MCF 10A (cell line): ENCODE data around the gene ARHGAP24. TPM values are rescaled to one million over a fixed set of nuclear protein-coding genes. Genes with fewer than 3 reads are reported as not detected.
A peak's percentile ranks its signal among the peaks of the same experiment; 100 is the strongest.

ENCODE experiments used
- BruUV-seq: library from RNA; stranded (reverse); fragments of 400-500 nt; replicated peaks from 2 replicates; lab custom pipeline; 2021; lab: Mats Ljungman, UMichigan
- CTCF ChIA-PET: fragments of 300-600 bp; sonication (Branson Sonifier 250); formaldehyde crosslinking; extraction: SDS; loops from one replicate; lab custom pipeline; 2021; ENCODE audit warnings: antibody characterized with exemption, inconsistent platforms; lab: Yijun Ruan, JAX
- POLR2A ChIA-PET: fragments of 300-600, 350-650 bp; sonication (Branson Sonifier 250); formaldehyde crosslinking; extraction: SDS; loops from one replicate; lab custom pipeline; 2020; ENCODE audit warnings: antibody characterized with exemption, inconsistent platforms; lab: Yijun Ruan, JAX
- DNase-seq: peaks from one replicate; pipeline ENCODE4 v3.0.0-alpha.2; 2018; ENCODE audit not compliant: unreplicated experiment
- H3K27ac Mint-ChIP-seq: one replicate; pipeline ENCODE4 v1.8.0; 2022; ENCODE audit warnings: mild to moderate bottlenecking, low read depth, mixed read lengths; ENCODE audit not compliant: unreplicated experiment
- H3K27me3 Mint-ChIP-seq: one replicate; pipeline ENCODE4 v1.8.0; 2022; ENCODE audit warnings: mixed read lengths; ENCODE audit not compliant: insufficient read depth, unreplicated experiment
- H3K36me3 Mint-ChIP-seq: one replicate; pipeline ENCODE4 v1.8.0; 2022; ENCODE audit warnings: mild to moderate bottlenecking, moderate library complexity, mixed read lengths; ENCODE audit not compliant: insufficient read depth, unreplicated experiment
- H3K4me1 Mint-ChIP-seq: one replicate; pipeline ENCODE4 v1.8.0; 2022; ENCODE audit warnings: mixed read lengths; ENCODE audit not compliant: insufficient read depth, unreplicated experiment
- H3K4me3 Mint-ChIP-seq: one replicate; pipeline ENCODE4 v1.8.0; 2022; ENCODE audit warnings: mild to moderate bottlenecking, moderate library complexity, mixed read lengths; ENCODE audit not compliant: unreplicated experiment
- H3K9me3 Mint-ChIP-seq: one replicate; pipeline ENCODE4 v1.8.0; 2022; ENCODE audit warnings: mixed read lengths; ENCODE audit not compliant: unreplicated experiment
- CTCF ChIP-seq: fragments of 200-600 bp; IDR thresholded peaks from one replicate; pipeline ENCODE4 v1.8.0; 2022; ENCODE audit warnings: antibody characterized with exemption, mild to moderate bottlenecking; ENCODE audit not compliant: unreplicated experiment
- intact Hi-C: fragments of 100-400 bp; cut with micrococcal nuclease; formaldehyde crosslinking; loops from 2 replicates; pipeline ENCODE4 v1.14.1; 2022
- total RNA-seq: library from RNA; stranded (reverse); gene quantifications from 2 replicates; pipeline ENCODE4 v1.2.3, GENCODE V29; 2022

The ARHGAP24 gene
- total RNA-seq, 1 experiment from 2014 or later, result 2.6 TPM

GRCh38 chr4:85756938-85757337, 282.0 kb downstream of the ARHGAP24 start:
- H3K4me1 Mint-ChIP-seq, result peaks cover 2% of the 10 kb centered on the region
- intact Hi-C loops, result loop anchor here (1.0 kb wide), 2 partner anchors 212 to 287 kb away; no protein-coding TSS in a partner anchor
- peak; percentile 19 for TF ChIP-seq CTCF
- H3K36me3 Mint-ChIP-seq, result no peaks in the 10 kb centered on the region
- H3K27ac Mint-ChIP-seq, result no peak overlapping the region
- no peaks in the 10 kb centered on the region for H3K9me3 Mint-ChIP-seq
- ChIA-PET POLR2A (no interaction called here), CTCF (interaction anchor here (0.9 to 1.8 kb wide), 7 partner anchors 9 to 674 kb away, joined by 3 to 13 read pairs (median 4); no protein-coding TSS in a partner anchor)
- H3K4me3 Mint-ChIP-seq, result no peak overlapping the region
- BruUV-seq, result no TSS peak
- DNase-seq, result peak; percentile 61
- H3K27me3 Mint-ChIP-seq, result no peaks in the 10 kb centered on the region

GRCh38 chr4:85759388-85759787, 284.4 kb downstream of the ARHGAP24 start:
- DNase-seq, result no peak
- no peaks in the 10 kb centered on the region for H3K9me3 Mint-ChIP-seq
- CTCF ChIA-PET, result interaction anchor here (0.8 kb wide), 1 partner anchor 211 kb away, joined by 5 read pairs; no protein-coding TSS in a partner anchor
- no peaks in the 10 kb centered on the region for H3K27me3 Mint-ChIP-seq
- no peaks in the 10 kb centered on the region for H3K36me3 Mint-ChIP-seq
- POLR2A ChIA-PET, result interaction anchor here (0.9 kb wide), 1 partner anchor 12 kb away, joined by 3 read pairs; no protein-coding TSS in a partner anchor
- intact Hi-C loops, result no loop called here
- H3K4me3 Mint-ChIP-seq, result no peak overlapping the region
- H3K27ac Mint-ChIP-seq, result no peak overlapping the region
- no peak for TF ChIP-seq CTCF
- BruUV-seq, result no TSS peak
- H3K4me1 Mint-ChIP-seq, result peaks cover 9% of the 10 kb centered on the region

- BruUV-seq, result no TSS peak
- TF ChIP-seq CTCF, result no peak
- Mint-ChIP-seq H3K27me3 (no peaks in the 10 kb centered on the region), H3K27ac (no peak overlapping the region), H3K4me1 (peaks cover 9% of the 10 kb centered on the region), H3K9me3 (no peaks in the 10 kb centered on the region), H3K4me3 (no peak overlapping the region), H3K36me3 (no peaks in the 10 kb centered on the region)
- ChIA-PET CTCF (no interaction called here), POLR2A (interaction anchor here (0.6 kb wide), 1 partner anchor 115 kb away, joined by 4 read pairs; no protein-coding TSS in a partner anchor)
- intact Hi-C loops, result no loop called here
- no peak for DNase-seq
Measured at GRCh38 chr4:85760511-85760910, 285.6 kb downstream of the ARHGAP24 start.

GRCh38 chr4:85761803-85762528, 287.0 kb downstream of the ARHGAP24 start:
- Mint-ChIP-seq H3K27ac (no peak overlapping the region), H3K4me3 (no peak overlapping the region), H3K9me3 (no peaks in the 10 kb centered on the region), H3K36me3 (no peaks in the 10 kb centered on the region), H3K27me3 (no peaks in the 10 kb centered on the region), H3K4me1 (peaks cover 9% of the 10 kb centered on the region)
- ChIA-PET CTCF (interaction anchor here (0.5 to 1.5 kb wide), 6 partner anchors 12 to 679 kb away, joined by 3 to 8 read pairs (median 3); no protein-coding TSS in a partner anchor), POLR2A (interaction anchor here (0.7 to 1.2 kb wide), 5 partner anchors 10 to 276 kb away, joined by 3 to 5 read pairs (median 3); no protein-coding TSS in a partner anchor)
- TF ChIP-seq CTCF, result no peak
- intact Hi-C loops, result no loop called here
- DNase-seq, result no peak
- BruUV-seq, result no TSS peak
